Measurements from ENCODE around the gene PHF21B. TPM values are rescaled to one million over a fixed set of nuclear protein-coding genes. Genes with fewer than 3 reads are reported as not detected.

Gene PHF21B
- total and polyA plus RNA-seq, 2 donors (not counting 3 experiments of a cell fraction or from before 2014, with no cell fraction given): not detected

- Histone ChIP-seq H3K4me3 (replicated peaks in 1 of 3; ENCODE audit: insufficient read depth in 1 of 3, low read depth in 1 of 3, low read length in 3 of 3) (no peak overlapping the region), H3K27me3 (ENCODE audit: control insufficient read depth in 2 of 2, insufficient read depth in 2 of 2, low read length in 2 of 2) (no peaks in the 10 kb centered on the region), H3K9ac (replicated peaks; ENCODE audit: extremely low read depth, insufficient read depth, low read length) (no peak overlapping the region), H3K79me2 (ENCODE audit: control insufficient read depth, insufficient read depth, low read length) (no peaks in the 10 kb centered on the region), H3K9me1 (replicated peaks; ENCODE audit: control insufficient read depth, extremely low read depth, insufficient read depth, low read length) (no peaks in the 10 kb centered on the region), H3K4me1 (ENCODE audit: control insufficient read depth, extremely low read depth, insufficient read depth, low read length) (no peaks in the 10 kb centered on the region), H4K20me1 (replicated peaks; ENCODE audit: control insufficient read depth, extremely low read depth, insufficient read depth, low read length) (no peaks in the 10 kb centered on the region), H3K4me2 (ENCODE audit: insufficient read depth, low read length) (no peak overlapping the region), H2AFZ (ENCODE audit: low read depth, low read length) (no peak overlapping the region), H3K9me3 (replicated peaks; ENCODE audit: control insufficient read depth, insufficient read depth, low read length) (no peaks in the 10 kb centered on the region), H3K27ac (ENCODE audit: insufficient read depth, low read depth, low read length) (no peak overlapping the region), H3K36me3 (ENCODE audit: control insufficient read depth in 2 of 2, extremely low read depth in 1 of 2, insufficient read depth in 2 of 2, low read length in 2 of 2) (no peaks in the 10 kb centered on the region)
- dilution Hi-C loops (cut with MboI; ENCODE audit: extremely low pct_ligation_motif_present, low sequenced_read_pairs) (no loop called here), intact Hi-C loops (cut with micrococcal nuclease) (no loop called here)
- DNase-seq (ENCODE audit: low read depth, low spot score) (no peak), FAIRE-seq (no peak)
- BruUV-seq (replicated peaks): no TSS peak
- ChIA-PET POLR2A (no interaction called here), CTCF (no interaction called here)
- no peak for TF ChIP-seq POLR2A (IDR thresholded peaks at IDR 0.05; ENCODE audit: low read depth, low read length)
- TF ChIP-seq EZH2 (IDR thresholded peaks at IDR 0.05; ENCODE audit: borderline replicate concordance, low read depth, low read length, severe bottlenecking): no peak
- no peak for TF ChIP-seq FOS (IDR thresholded peaks at IDR 0.05; ENCODE audit: borderline replicate concordance, insufficient read depth, low read length)
- no peak for TF ChIP-seq MYC (IDR thresholded peaks at IDR 0.05; ENCODE audit: low read depth, low read length)
- TF ChIP-seq GATA2 (IDR thresholded peaks at IDR 0.05; ENCODE audit: insufficient read depth, insufficient read length, low read depth, low read length): no peak
Observed at GRCh38 chr22:44981857-44982256, 27.9 kb downstream of the PHF21B start.

- intact Hi-C loops (cut with micrococcal nuclease) (no loop called here), dilution Hi-C loops (cut with MboI; ENCODE audit: extremely low pct_ligation_motif_present, low sequenced_read_pairs) (no loop called here)
- TF ChIP-seq FOS (IDR thresholded peaks at IDR 0.05; ENCODE audit: borderline replicate concordance, insufficient read depth, low read length) (no peak), CTCF (IDR thresholded peaks at IDR 0.05; ENCODE audit: extremely low read depth in 1 of 2, insufficient read depth in 1 of 2, low read depth in 1 of 2, low read length in 2 of 2) (no peak), POLR2AphosphoS5 (IDR thresholded peaks at IDR 0.05; ENCODE audit: insufficient read depth, low read depth, low read length) (no peak), GATA2 (IDR thresholded peaks at IDR 0.05; ENCODE audit: insufficient read depth, insufficient read length, low read depth, low read length) (no peak), JUN (IDR thresholded peaks at IDR 0.05; ENCODE audit: borderline replicate concordance, insufficient read depth, insufficient read length, low read depth) (no peak), MAX (IDR thresholded peaks at IDR 0.05; ENCODE audit: insufficient read depth, insufficient read length) (no peak), POLR2A (IDR thresholded peaks at IDR 0.05; ENCODE audit: low read depth, low read length) (no peak)
- Histone ChIP-seq H3K4me1 (ENCODE audit: control insufficient read depth, extremely low read depth, insufficient read depth, low read length) (no peaks in the 10 kb centered on the region), H3K27ac (ENCODE audit: insufficient read depth, low read depth, low read length) (no peak overlapping the region), H3K4me2 (ENCODE audit: insufficient read depth, low read length) (no peak overlapping the region), H3K9me1 (replicated peaks; ENCODE audit: control insufficient read depth, extremely low read depth, insufficient read depth, low read length) (no peaks in the 10 kb centered on the region), H2AFZ (ENCODE audit: low read depth, low read length) (no peak overlapping the region), H3K36me3 (ENCODE audit: control insufficient read depth in 2 of 2, extremely low read depth in 1 of 2, insufficient read depth in 2 of 2, low read length in 2 of 2) (no peaks in the 10 kb centered on the region), H3K9ac (replicated peaks; ENCODE audit: extremely low read depth, insufficient read depth, low read length) (no peak overlapping the region), H3K4me3 (replicated peaks in 1 of 3; ENCODE audit: insufficient read depth in 1 of 3, low read depth in 1 of 3, low read length in 3 of 3) (no peak overlapping the region), H3K9me3 (replicated peaks; ENCODE audit: control insufficient read depth, insufficient read depth, low read length) (no peaks in the 10 kb centered on the region), H3K79me2 (ENCODE audit: control insufficient read depth, insufficient read depth, low read length) (no peaks in the 10 kb centered on the region), H4K20me1 (replicated peaks; ENCODE audit: control insufficient read depth, extremely low read depth, insufficient read depth, low read length) (no peaks in the 10 kb centered on the region), H3K27me3 (ENCODE audit: control insufficient read depth in 2 of 2, insufficient read depth in 2 of 2, low read length in 2 of 2) (no peaks in the 10 kb centered on the region)
- POLR2A ChIA-PET: no interaction called here
- CTCF ChIA-PET: no interaction called here
- DNase-seq (ENCODE audit: low read depth, low spot score) (no peak), FAIRE-seq (no peak)
- no TSS peak for BruUV-seq (replicated peaks)
Observed at GRCh38 chr22:44979154-44979553, 30.7 kb downstream of the PHF21B start.
